Large intestine (tissue), 3 donors: ENCODE measurements around the gene ZNRF2. TPM values are rescaled to one million over a fixed set of nuclear protein-coding genes. Genes with fewer than 3 reads are reported as not detected.

Experiments
- DNase-seq, 2 donors: peaks; one replicate each; pipeline versions ENCODE4 v3.0.0 to v3.0.0-alpha.2; 2013
- H3K27ac ChIP-seq: one replicate; pipeline ENCODE4 v1.5.1; 2013; ENCODE audit warnings: low read length
- H3K27me3 ChIP-seq: 2 replicates; pipeline ENCODE4 v1.6.1; 2013; ENCODE audit warnings: low read length; ENCODE audit not compliant: control insufficient read depth, insufficient read depth
- H3K36me3 ChIP-seq: 2 replicates; pipeline ENCODE4 v1.6.1; 2013; ENCODE audit warnings: low read length; ENCODE audit not compliant: control insufficient read depth, insufficient read depth
- H3K4me1 ChIP-seq: one replicate; pipeline ENCODE4 v1.6.1; 2013; ENCODE audit warnings: low read length; ENCODE audit not compliant: control insufficient read depth, insufficient read depth
- H3K4me3 ChIP-seq: one replicate; pipeline ENCODE4 v1.5.1; 2013; ENCODE audit warnings: low read length
- H3K9me3 ChIP-seq: one replicate; pipeline ENCODE4 v1.6.1; 2013; ENCODE audit warnings: mild to moderate bottlenecking, low read depth, low read length, moderate library complexity; ENCODE audit not compliant: control insufficient read depth
- WGBS: methylation state at CpG from one replicate; pipeline ENCODE4 v1.1.5; 2013; ENCODE audit warnings: low lambda C conversion rate; ENCODE audit not compliant: insufficient coverage; 5-methylcytosine and 5-hydroxymethylcytosine counted together
- polyA plus RNA-seq: library from polyadenylated mRNA; unstranded; fragments of 120-200 nt; gene quantifications from one replicate; pipeline ENCODE4 v1.2.1, GENCODE V29; 2013

Gene ZNRF2
- polyA plus RNA-seq, 1 donor: 12.1 TPM

GRCh38 chr7:30313793-30314192 lies 29.4 kb downstream of the ZNRF2 start:
- DNase-seq: no peak
- Histone ChIP-seq H3K27ac (no peak overlapping the region), H3K27me3 (no peaks in the 10 kb centered on the region), H3K4me3 (no peak overlapping the region), H3K9me3 (no peaks in the 10 kb centered on the region), H3K36me3 (no peaks in the 10 kb centered on the region), H3K4me1 (no peaks in the 10 kb centered on the region)
- 100% methylated on average over 1 of the region's 5 CpGs for WGBS

GRCh38 chr7:30315589-30315988 lies 31.2 kb downstream of the ZNRF2 start:
- H3K36me3 ChIP-seq: no peaks in the 10 kb centered on the region
- no peak overlapping the region for H3K4me3 ChIP-seq
- DNase-seq: no peak
- no peaks in the 10 kb centered on the region for H3K27me3 ChIP-seq
- WGBS: no CpG with 5 or more reads among the region's 3 CpGs
- no peak overlapping the region for H3K27ac ChIP-seq
- no peaks in the 10 kb centered on the region for H3K9me3 ChIP-seq
- H3K4me1 ChIP-seq: no peaks in the 10 kb centered on the region

- H3K4me3 ChIP-seq: no peak overlapping the region
- WGBS: 92% methylated on average over 2 of the region's 3 CpGs
- H3K36me3 ChIP-seq: no peaks in the 10 kb centered on the region
- no peak overlapping the region for H3K27ac ChIP-seq
- no peaks in the 10 kb centered on the region for H3K27me3 ChIP-seq
- H3K4me1 ChIP-seq: peaks cover 3% of the 10 kb centered on the region
- no peak for DNase-seq
- H3K9me3 ChIP-seq: no peaks in the 10 kb centered on the region
These were observed 36.0 kb downstream of the ZNRF2 start for GRCh38 chr7:30320392-30320791.

- Histone ChIP-seq H3K4me1 (peaks cover 3% of the 10 kb centered on the region), H3K4me3 (no peak overlapping the region), H3K27ac (no peak overlapping the region), H3K36me3 (peaks cover 2% of the 10 kb centered on the region), H3K9me3 (no peaks in the 10 kb centered on the region), H3K27me3 (no peaks in the 10 kb centered on the region)
- no peak for DNase-seq
- 95% methylated on average over 3 of the region's 8 CpGs for WGBS
These were observed 36.9 kb downstream of the ZNRF2 start for GRCh38 chr7:30321089-30321881.

GRCh38 chr7:30321882-30322192 lies 37.4 kb downstream of the ZNRF2 start:
- DNase-seq: no peak
- peaks cover 2% of the 10 kb centered on the region for H3K36me3 ChIP-seq
- H3K27me3 ChIP-seq: no peaks in the 10 kb centered on the region
- H3K27ac ChIP-seq: no peak overlapping the region
- H3K4me1 ChIP-seq: peaks cover 3% of the 10 kb centered on the region
- H3K4me3 ChIP-seq: no peak overlapping the region
- WGBS: 82% methylated on average over 2 of the region's 2 CpGs
- no peaks in the 10 kb centered on the region for H3K9me3 ChIP-seq

GRCh38 chr7:30322271-30323005 lies 38.0 kb downstream of the ZNRF2 start:
- H3K27me3 ChIP-seq: no peaks in the 10 kb centered on the region
- H3K4me1 ChIP-seq: peaks cover 3% of the 10 kb centered on the region
- H3K27ac ChIP-seq: peak overlapping the region; percentile 18
- peak in 1 of 2 donors; percentile 10 for DNase-seq
- WGBS: 76% methylated on average over 2 of the region's 4 CpGs
- H3K9me3 ChIP-seq: no peaks in the 10 kb centered on the region
- H3K4me3 ChIP-seq: no peak overlapping the region
- H3K36me3 ChIP-seq: peaks cover 2% of the 10 kb centered on the region

- H3K27me3 ChIP-seq: no peaks in the 10 kb centered on the region
- peak overlapping the region; percentile 18 for H3K27ac ChIP-seq
- no peak overlapping the region for H3K4me3 ChIP-seq
- peaks cover 3% of the 10 kb centered on the region for H3K4me1 ChIP-seq
- no peaks in the 10 kb centered on the region for H3K9me3 ChIP-seq
- DNase-seq: peak; percentile 17 to 49
- H3K36me3 ChIP-seq: peaks cover 2% of the 10 kb centered on the region
- WGBS: no CpG with 5 or more reads among the region's 2 CpGs
These were observed 38.6 kb downstream of the ZNRF2 start for GRCh38 chr7:30323006-30323355.

- H3K4me3 ChIP-seq: no peak overlapping the region
- 67% methylated on average over 1 of the region's 1 CpG for WGBS
These were observed 43.4 kb downstream of the ZNRF2 start for GRCh38 chr7:30327813-30328212.

GRCh38 chr7:30328381-30328780 lies 44.0 kb downstream of the ZNRF2 start:
- Histone ChIP-seq H3K4me3 (no peak overlapping the region), H3K36me3 (peaks cover 2% of the 10 kb centered on the region), H3K27me3 (no peaks in the 10 kb centered on the region), H3K27ac (no peak overlapping the region), H3K9me3 (no peaks in the 10 kb centered on the region), H3K4me1 (no peaks in the 10 kb centered on the region)
- no peak for DNase-seq

More at GRCh38 chr7:30327813-30328212, 43.4 kb downstream of the ZNRF2 start:
- no peak overlapping the region for H3K27ac ChIP-seq
- H3K4me1 ChIP-seq: peaks cover 3% of the 10 kb centered on the region
- no peaks in the 10 kb centered on the region for H3K27me3 ChIP-seq
- no peak for DNase-seq
- no peaks in the 10 kb centered on the region for H3K9me3 ChIP-seq
- peaks cover 2% of the 10 kb centered on the region for H3K36me3 ChIP-seq

- Histone ChIP-seq H3K27me3 (no peaks in the 10 kb centered on the region), H3K27ac (no peak overlapping the region), H3K36me3 (peaks cover 2% of the 10 kb centered on the region), H3K4me1 (no peaks in the 10 kb centered on the region), H3K4me3 (no peak overlapping the region), H3K9me3 (no peaks in the 10 kb centered on the region)
- DNase-seq: no peak
- 96% methylated on average over 3 of the region's 3 CpGs for WGBS
These were observed 45.3 kb downstream of the ZNRF2 start for GRCh38 chr7:30329716-30330115.
